ENCODE measurements around the gene PEAK1.

PEAK1 gene

GRCh38 chr15:77195586-77195985 is 224.3 kb downstream of the PEAK1 start:
- no peak overlapping the region for H3K27ac Mint-ChIP-seq
- DNase-seq: no peak

DNA sequence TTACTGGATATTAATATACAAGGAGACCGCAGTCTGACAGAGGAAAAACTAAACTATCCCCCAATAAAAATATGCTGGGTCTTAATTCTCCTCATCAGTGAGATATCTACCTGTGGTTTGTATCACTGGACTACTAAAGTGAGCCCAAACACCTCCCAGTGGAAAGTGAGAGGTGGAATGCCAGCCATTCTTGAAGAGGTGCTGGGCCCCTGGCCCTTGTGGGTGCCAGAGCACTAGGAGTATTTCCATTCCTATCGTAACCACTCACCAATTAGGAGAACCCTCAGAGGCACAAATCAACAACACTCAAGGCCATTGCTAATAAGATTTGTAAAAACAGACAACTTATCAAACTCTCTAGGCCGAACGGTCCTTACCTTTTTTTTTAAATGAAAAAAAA is 227.5 kb downstream of the PEAK1 start:
- Mint-ChIP-seq H3K4me3 (no peak overlapping the region), H3K9me3 (no peaks in the 10 kb centered on the region), H3K27ac (no peak overlapping the region), H3K4me1 (peaks cover 12% of the 10 kb centered on the region), H3K36me3 (ENCODE audit: low read depth) (no peaks in the 10 kb centered on the region), H3K27me3 (ENCODE audit: low read depth, poor library complexity) (peaks cover 6% of the 10 kb centered on the region)
- no peak for DNase-seq
- no peak for TF ChIP-seq CTCF (IDR thresholded peaks at IDR 0.05)

More at GRCh38 chr15:77195586-77195985, 224.3 kb downstream of the PEAK1 start:
- no peak for TF ChIP-seq CTCF (IDR thresholded peaks at IDR 0.05)
- H3K4me1 Mint-ChIP-seq: peaks cover 12% of the 10 kb centered on the region
- peaks cover 6% of the 10 kb centered on the region for H3K27me3 Mint-ChIP-seq (ENCODE audit: low read depth, poor library complexity)
- no peak overlapping the region for H3K4me3 Mint-ChIP-seq
- peaks cover 22% of the 10 kb centered on the region for H3K36me3 Mint-ChIP-seq (ENCODE audit: low read depth)
- H3K9me3 Mint-ChIP-seq: peaks cover 6% of the 10 kb centered on the region

DNA sequence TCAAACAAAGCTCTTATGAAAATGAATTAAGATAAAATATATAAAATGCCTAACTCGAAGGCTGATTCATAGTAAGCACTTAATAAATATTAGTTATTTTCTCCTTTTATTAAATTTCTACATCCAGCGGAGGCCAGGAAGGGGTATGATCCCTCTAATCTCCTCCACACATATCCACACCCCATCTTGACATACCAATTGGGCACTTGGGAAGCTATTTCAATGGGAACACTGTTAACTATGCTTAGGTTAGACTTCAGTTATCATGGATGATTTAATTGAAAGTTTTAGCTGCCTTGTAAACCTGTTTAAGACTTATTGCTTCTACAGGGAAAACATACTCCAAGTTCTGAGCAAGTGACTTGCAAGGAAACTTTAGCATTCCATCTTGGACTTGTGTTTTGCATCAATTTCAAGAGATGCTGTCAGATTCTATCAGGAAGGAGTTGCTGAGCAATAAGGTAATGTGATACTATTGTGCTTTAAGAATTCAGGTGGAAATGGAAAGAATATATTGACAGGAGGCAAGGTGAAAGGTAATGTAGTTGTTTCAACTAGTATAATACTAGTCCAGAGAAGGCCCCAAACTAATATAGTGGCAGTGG is 228.6 kb downstream of the PEAK1 start:
- H3K27ac Mint-ChIP-seq: no peak overlapping the region
- no peak for DNase-seq
- peaks cover 19% of the 10 kb centered on the region for H3K4me1 Mint-ChIP-seq
- H3K27me3 Mint-ChIP-seq (ENCODE audit: low read depth, poor library complexity): peaks cover 6% of the 10 kb centered on the region
- no peak overlapping the region for H3K4me3 Mint-ChIP-seq
- no peaks in the 10 kb centered on the region for H3K36me3 Mint-ChIP-seq (ENCODE audit: low read depth)
- no peak for TF ChIP-seq CTCF (IDR thresholded peaks at IDR 0.05)
- H3K9me3 Mint-ChIP-seq: no peaks in the 10 kb centered on the region

DNA sequence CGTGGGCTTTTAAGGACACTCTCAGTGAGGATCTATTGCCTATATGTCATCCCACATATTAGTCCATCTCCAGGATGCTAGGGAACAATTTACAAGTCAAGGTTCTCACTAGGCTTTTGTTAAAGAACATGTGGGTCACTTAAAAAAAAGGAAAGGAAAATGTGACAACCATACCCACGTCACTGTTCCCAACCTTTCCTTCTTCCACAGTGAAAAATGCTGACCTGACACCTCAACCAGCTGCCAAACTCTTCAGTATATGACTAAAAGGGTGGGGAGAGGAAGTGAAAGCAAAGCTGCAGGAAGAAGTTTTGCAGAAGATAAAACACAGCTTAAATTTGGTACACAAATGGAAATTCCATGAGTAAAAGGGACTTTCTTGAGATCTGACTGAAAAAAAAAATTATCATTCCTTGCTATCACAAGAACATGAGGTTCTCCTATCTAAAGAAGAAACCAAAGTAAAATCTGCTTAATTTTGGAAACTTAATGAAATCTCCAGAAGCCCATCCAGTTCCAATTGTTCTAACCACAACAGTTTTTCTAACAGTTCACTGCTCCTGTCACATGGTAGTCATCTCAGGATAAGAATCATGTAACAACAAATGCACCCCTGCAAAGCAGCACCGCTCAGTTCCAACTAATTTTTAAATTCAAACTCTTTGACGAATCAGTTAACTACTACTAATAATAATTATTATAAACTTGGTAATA is 232.0 kb downstream of the PEAK1 start:
- H3K27me3 Mint-ChIP-seq (ENCODE audit: low read depth, poor library complexity): no peaks in the 10 kb centered on the region

DNA sequence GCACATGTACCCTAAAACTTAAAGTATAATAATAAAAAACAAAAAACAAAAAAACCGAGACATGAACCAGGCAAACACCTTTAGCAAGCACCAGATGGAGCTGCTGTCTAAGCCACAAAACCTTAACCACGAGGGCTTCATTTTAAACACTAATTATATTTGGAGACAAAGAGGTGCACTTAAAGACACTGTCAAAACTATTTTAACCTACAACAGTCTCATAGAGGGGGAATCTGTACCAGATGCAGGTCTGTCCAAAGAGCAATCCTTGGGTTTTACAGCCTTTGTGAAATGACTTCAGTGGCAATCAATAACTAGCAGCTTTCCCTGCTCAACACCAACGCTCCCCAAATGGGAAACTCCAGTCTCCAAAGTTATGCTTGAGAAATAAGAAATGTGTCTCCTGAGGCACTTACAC is 233.3 kb downstream of the PEAK1 start:
- H3K36me3 Mint-ChIP-seq (ENCODE audit: low read depth): peaks cover under 1% of the 10 kb centered on the region

More for the DNA sequence above, 232.0 kb downstream of the PEAK1 start:
- no peak overlapping the region for H3K27ac Mint-ChIP-seq
- DNase-seq: no peak
- TF ChIP-seq CTCF (IDR thresholded peaks at IDR 0.05): no peak
- no peaks in the 10 kb centered on the region for H3K36me3 Mint-ChIP-seq (ENCODE audit: low read depth)
- H3K4me3 Mint-ChIP-seq: no peak overlapping the region
- H3K9me3 Mint-ChIP-seq: no peaks in the 10 kb centered on the region
- peaks cover 7% of the 10 kb centered on the region for H3K4me1 Mint-ChIP-seq

More for the DNA sequence above, 233.3 kb downstream of the PEAK1 start:
- Mint-ChIP-seq H3K4me3 (no peak overlapping the region), H3K9me3 (no peaks in the 10 kb centered on the region), H3K27ac (no peak overlapping the region), H3K4me1 (peaks cover 7% of the 10 kb centered on the region), H3K27me3 (ENCODE audit: low read depth, poor library complexity) (no peaks in the 10 kb centered on the region)
- no peak for DNase-seq
- TF ChIP-seq CTCF (IDR thresholded peaks at IDR 0.05): peak; percentile 28
